ENCODE results near the gene PCDH19. TPM values are rescaled to one million over a fixed set of nuclear protein-coding genes. Genes with fewer than 3 reads are reported as not detected.
A peak's percentile ranks its signal among the peaks of the same experiment; 100 is the strongest.

The PCDH19 gene
- total RNA-seq, 1 donor from 2014 or later: 0.04 TPM

DNA sequence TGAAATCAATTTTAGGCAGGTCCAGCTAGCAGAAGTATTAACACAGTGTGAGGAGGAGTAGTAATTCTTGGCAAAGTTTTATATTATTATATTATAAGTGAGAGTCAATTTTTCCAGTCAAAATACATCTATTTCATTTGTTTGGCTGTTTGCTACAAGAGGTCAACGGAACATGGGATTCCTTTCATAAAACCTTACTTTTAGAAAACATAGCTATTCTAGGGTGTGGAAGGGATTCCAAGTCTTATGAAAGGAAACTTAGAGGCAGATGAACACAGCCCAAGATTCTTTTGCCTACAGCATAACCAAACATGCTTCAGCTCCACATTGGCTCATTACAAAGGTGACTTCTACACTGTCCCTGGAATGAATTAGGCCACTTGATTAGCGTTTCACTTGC lies 29.9 kb upstream of the PCDH19 start:
- DNase-seq (ENCODE audit: low read depth): no peak
- TF ChIP-seq, protein P1, sequence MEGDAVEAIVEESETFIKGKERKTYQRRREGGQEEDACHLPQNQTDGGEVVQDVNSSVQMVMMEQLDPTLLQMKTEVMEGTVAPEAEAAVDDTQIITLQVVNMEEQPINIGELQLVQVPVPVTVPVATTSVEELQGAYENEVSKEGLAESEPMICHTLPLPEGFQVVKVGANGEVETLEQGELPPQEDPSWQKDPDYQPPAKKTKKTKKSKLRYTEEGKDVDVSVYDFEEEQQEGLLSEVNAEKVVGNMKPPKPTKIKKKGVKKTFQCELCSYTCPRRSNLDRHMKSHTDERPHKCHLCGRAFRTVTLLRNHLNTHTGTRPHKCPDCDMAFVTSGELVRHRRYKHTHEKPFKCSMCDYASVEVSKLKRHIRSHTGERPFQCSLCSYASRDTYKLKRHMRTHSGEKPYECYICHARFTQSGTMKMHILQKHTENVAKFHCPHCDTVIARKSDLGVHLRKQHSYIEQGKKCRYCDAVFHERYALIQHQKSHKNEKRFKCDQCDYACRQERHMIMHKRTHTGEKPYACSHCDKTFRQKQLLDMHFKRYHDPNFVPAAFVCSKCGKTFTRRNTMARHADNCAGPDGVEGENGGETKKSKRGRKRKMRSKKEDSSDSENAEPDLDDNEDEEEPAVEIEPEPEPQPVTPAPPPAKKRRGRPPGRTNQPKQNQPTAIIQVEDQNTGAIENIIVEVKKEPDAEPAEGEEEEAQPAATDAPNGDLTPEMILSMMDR (IDR thresholded peaks at IDR 0.05; ENCODE audit: insufficient read depth, low read length, poor library complexity, severe bottlenecking): no peak
- H3K27me3 ChIP-seq (ENCODE audit: control insufficient read depth, insufficient read depth, low read length): no peaks in the 10 kb centered on the region
- no peak overlapping the region for H3K4me3 ChIP-seq (ENCODE audit: low read depth, low read length)
- no peaks in the 10 kb centered on the region for H3K36me3 ChIP-seq (ENCODE audit: control insufficient read depth, insufficient read depth, low read length)

DNA sequence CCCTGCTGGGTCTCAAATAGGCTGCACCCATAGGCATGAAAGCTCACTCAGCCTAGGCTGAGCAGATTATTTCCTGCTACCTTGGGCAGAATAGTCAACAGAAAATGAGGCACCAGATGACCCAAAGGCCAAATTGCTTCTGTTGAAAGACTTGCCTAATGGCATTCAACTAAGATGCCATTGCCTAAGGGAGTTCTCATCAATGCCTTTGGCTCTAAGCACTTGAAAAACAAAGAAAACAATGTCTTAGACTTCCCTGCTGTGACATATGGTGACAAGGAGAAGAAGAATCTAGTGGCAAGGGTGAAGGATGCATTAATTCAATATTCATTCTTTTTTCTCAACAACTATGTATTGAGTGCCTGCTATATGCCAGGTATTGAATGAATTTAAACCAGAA lies 25.7 kb upstream of the PCDH19 start:
- Histone ChIP-seq H3K27me3 (ENCODE audit: control insufficient read depth, insufficient read depth, low read length) (no peaks in the 10 kb centered on the region), H3K4me3 (ENCODE audit: low read depth, low read length) (no peak overlapping the region), H3K36me3 (ENCODE audit: control insufficient read depth, insufficient read depth, low read length) (no peaks in the 10 kb centered on the region)
- TF ChIP-seq, protein P1 (IDR thresholded peaks at IDR 0.05; ENCODE audit: insufficient read depth, low read length, poor library complexity, severe bottlenecking): no peak
- DNase-seq (ENCODE audit: low read depth): no peak

DNA sequence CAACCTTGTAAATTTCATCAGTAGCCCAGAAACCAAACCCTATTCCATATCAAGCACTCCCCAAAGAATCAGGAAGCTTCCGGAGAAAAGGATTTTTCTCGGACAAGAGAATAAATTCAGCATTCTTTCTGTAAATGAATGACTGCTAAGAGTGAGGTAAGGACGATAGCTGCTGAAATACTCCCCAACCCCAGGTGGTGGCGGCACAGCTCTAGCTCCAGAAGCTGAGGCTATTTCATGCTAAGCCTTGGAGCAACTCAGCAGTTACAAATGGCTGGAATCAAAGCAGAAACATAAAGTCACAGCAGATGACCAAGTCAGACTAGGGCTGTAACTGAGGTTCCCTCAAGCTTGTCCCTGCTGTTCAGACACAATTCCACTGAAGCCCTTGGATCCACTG lies 13.9 kb upstream of the PCDH19 start:
- Histone ChIP-seq H3K4me3 (ENCODE audit: low read depth, low read length) (no peak overlapping the region), H3K27me3 (ENCODE audit: control insufficient read depth, insufficient read depth, low read length) (no peaks in the 10 kb centered on the region), H3K36me3 (ENCODE audit: control insufficient read depth, insufficient read depth, low read length) (no peaks in the 10 kb centered on the region)
- no peak for DNase-seq (ENCODE audit: low read depth)
- TF ChIP-seq, protein P1 (IDR thresholded peaks at IDR 0.05; ENCODE audit: insufficient read depth, low read length, poor library complexity, severe bottlenecking): peak; percentile 15

DNA sequence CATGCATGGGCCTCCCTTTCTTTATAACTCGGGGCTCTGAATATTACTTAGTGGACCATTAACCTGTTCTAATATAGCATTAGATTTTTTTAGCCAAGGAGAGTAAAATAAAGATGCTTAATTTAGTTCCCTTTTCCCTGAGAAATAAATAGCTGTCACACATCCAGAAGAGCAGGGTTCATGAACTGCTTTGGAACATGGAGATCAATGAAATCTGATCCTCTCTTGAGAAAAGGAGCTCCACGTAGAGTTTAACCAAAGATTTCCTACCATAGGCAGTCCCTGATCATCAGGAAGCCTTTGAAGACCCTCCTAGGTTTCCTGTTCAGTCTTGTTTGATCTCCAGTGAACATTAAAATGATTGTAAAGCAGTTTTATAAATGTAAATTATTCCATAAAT lies 8.5 kb upstream of the PCDH19 start:
- TF ChIP-seq, protein P1 (IDR thresholded peaks at IDR 0.05; ENCODE audit: insufficient read depth, low read length, poor library complexity, severe bottlenecking): no peak
- DNase-seq (ENCODE audit: low read depth): no peak
- Histone ChIP-seq H3K36me3 (ENCODE audit: control insufficient read depth, insufficient read depth, low read length) (no peaks in the 10 kb centered on the region), H3K27me3 (ENCODE audit: control insufficient read depth, insufficient read depth, low read length) (no peaks in the 10 kb centered on the region), H3K4me3 (ENCODE audit: low read depth, low read length) (no peak overlapping the region)

DNA sequence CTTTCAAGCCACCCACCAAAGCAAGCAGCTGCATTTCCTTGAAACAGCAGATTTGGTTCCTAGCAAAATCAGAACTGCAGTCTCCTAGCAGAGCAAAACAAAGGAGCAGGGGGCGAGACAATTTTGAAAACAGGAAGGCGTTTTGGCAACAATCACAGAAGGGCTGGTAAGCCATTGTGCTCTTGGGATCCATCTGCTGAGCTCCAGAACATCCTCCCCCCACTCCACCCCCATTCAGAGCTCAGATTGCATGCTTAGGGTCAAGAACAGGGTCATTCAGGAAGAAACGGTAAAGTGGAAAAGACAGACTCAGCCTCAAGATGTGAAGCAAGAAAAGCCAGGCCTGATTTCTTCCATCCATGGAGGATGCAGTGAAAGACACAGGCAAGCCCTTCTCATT lies 7.6 kb upstream of the PCDH19 start:
- Histone ChIP-seq H3K4me3 (ENCODE audit: low read depth, low read length) (no peak overlapping the region), H3K27me3 (ENCODE audit: control insufficient read depth, insufficient read depth, low read length) (peaks cover 3% of the 10 kb centered on the region), H3K36me3 (ENCODE audit: control insufficient read depth, insufficient read depth, low read length) (no peaks in the 10 kb centered on the region)
- TF ChIP-seq, protein P1 (IDR thresholded peaks at IDR 0.05; ENCODE audit: insufficient read depth, low read length, poor library complexity, severe bottlenecking): no peak
- DNase-seq (ENCODE audit: low read depth): no peak

DNA sequence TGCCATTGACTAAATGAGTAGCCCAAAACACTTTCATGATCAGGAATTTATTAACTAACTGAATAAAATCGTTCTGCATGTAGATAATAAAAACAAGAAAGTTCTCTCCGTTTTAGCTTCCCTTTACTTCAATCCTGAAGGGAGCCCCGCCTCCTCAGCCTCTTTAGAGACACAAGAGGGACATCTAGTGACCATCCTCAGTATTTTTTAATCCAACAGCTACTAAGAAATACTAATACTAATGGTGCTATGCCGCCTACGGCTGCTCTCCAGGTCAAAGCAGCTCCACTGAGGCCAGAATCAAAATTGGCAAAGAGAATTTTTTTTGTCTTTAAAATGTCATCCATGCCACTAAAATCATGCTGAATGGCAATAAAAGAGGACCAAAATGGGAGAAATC lies 3.2 kb upstream of the PCDH19 start:
- no peaks in the 10 kb centered on the region for H3K36me3 ChIP-seq (ENCODE audit: control insufficient read depth, insufficient read depth, low read length)
- no peak for DNase-seq (ENCODE audit: low read depth)
- peaks cover 31% of the 10 kb centered on the region for H3K27me3 ChIP-seq (ENCODE audit: control insufficient read depth, insufficient read depth, low read length)
- TF ChIP-seq, protein P1 (IDR thresholded peaks at IDR 0.05; ENCODE audit: insufficient read depth, low read length, poor library complexity, severe bottlenecking): peak; percentile 38
- H3K4me3 ChIP-seq (ENCODE audit: low read depth, low read length): no peak overlapping the region
